NCI-H510A (cell line): ENCODE measurements around the gene STAM2.

Experiments
- DNase-seq: peaks from one replicate; lab custom pipeline; 2025; lab: John Stamatoyannopoulos, UW

Gene STAM2

DNA sequence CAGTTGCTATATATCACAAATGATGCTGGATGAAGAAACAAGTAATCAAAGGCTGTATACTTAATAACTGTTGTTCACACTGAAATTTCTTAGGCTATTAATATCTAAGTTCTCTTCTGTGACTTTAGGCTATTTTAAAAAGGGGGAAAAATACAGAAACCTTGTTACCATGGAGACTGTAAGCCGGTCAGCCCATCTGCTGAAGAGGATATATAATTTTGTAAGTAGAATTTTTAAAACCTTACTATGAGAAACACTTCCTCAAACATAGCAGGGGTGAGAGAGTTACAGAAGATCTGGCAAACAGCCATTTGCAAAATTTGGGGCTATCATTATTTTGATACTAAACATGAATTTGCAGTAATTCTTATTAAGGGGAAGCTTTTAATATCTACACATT lies 104.5 kb downstream of the STAM2 start:
- no peak for DNase-seq

DNA sequence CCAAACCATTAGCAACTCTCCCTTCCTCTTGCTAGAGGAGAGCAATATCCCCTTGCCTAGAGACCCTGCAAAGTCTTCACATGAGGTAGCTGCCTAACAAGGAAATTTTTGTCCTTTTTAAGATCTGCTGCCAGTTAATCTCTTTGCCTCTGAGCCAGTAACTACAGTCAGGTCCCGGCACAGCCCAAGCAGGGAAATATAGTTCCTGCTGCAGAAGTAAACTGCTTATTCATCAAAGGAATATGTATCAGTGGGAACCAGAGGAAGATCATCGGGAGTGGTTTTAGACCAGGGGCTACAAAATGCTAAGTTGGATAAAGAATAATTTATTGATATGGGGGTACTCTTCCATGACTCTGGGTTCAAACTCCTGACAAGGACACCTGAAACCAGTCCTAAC lies 107.3 kb downstream of the STAM2 start:
- no peak for DNase-seq

DNA sequence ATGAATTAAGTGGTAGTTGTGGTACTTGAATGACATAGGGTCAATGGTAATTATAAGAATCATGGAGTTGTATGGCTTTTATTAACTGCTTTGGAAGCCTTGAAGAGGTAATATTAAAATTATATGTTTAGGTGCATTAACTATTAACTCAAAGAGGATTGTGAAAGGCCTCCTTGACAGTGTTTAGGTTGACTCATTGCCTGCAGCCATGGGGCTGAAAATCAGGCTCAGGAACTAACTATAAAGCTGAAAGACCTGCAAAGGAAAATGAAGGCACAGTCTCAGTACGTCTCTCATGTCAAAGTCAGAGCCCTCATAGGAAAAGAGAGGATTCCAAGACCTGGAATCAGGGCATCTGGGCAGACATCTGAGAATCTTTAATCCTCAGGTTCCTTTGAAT lies 107.7 kb downstream of the STAM2 start:
- no peak for DNase-seq
